ENCODE measurements around the gene ANKRD55. TPM values are rescaled to one million over a fixed set of nuclear protein-coding genes. Genes with fewer than 3 reads are reported as not detected.
A peak's percentile ranks its signal among the peaks of the same experiment; 100 is the strongest.
"Not testable (repeated sequence)": the region's sequence is repeated elsewhere in the genome, so short reads cannot be mapped to it uniquely, and the experiment has no call there.

ANKRD55 gene
- total RNA-seq, 6 donors from 2014 or later = 0.23 to 1.7 (median 0.98) TPM; not detected in 1

DNA sequence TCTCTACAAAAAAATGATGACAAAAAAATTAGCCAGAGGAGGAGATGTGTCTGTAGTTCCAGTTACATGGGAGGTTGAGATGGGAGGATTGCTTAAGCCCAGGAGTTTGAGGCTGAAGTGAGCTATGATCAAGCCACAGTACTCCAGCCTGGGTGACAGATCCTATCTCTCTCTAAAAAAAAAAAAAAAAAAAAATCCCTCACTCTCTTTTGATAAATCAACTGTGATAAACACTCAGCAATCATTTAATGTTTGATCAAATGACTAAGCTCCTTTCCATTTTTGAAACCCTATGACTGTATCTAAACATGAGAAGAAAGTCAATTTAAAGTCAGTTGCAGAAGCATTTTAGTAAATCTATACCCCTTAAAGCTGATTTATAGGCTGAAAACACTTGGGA lies 126.3 kb downstream of the ANKRD55 start:
- ATAC-seq (ENCODE audit: low FRiP score in 2 of 2) (no peak), DNase-seq (no peak)
- H3K36me3 ChIP-seq = no peaks in the 10 kb centered on the region
- peaks cover 0 to 13% (median 4%) of the 10 kb centered on the region in 4 donors for H3K4me1 ChIP-seq
- H3K27me3 ChIP-seq = no peaks in the 10 kb centered on the region
- no peak for TF ChIP-seq POLR2AphosphoS5 (IDR thresholded peaks at IDR 0.05)
- TF ChIP-seq, protein P1, sequence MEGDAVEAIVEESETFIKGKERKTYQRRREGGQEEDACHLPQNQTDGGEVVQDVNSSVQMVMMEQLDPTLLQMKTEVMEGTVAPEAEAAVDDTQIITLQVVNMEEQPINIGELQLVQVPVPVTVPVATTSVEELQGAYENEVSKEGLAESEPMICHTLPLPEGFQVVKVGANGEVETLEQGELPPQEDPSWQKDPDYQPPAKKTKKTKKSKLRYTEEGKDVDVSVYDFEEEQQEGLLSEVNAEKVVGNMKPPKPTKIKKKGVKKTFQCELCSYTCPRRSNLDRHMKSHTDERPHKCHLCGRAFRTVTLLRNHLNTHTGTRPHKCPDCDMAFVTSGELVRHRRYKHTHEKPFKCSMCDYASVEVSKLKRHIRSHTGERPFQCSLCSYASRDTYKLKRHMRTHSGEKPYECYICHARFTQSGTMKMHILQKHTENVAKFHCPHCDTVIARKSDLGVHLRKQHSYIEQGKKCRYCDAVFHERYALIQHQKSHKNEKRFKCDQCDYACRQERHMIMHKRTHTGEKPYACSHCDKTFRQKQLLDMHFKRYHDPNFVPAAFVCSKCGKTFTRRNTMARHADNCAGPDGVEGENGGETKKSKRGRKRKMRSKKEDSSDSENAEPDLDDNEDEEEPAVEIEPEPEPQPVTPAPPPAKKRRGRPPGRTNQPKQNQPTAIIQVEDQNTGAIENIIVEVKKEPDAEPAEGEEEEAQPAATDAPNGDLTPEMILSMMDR (IDR thresholded peaks at IDR 0.05) = no peak
- no peak for TF ChIP-seq POLR2A (IDR thresholded peaks at IDR 0.05)
- TF ChIP-seq EP300 (IDR thresholded peaks at IDR 0.05) = no peak
- no peak overlapping the region for H3K27ac ChIP-seq
- no peak overlapping the region for H3K4me3 ChIP-seq
- H3K9me3 ChIP-seq = no peaks in the 10 kb centered on the region

DNA sequence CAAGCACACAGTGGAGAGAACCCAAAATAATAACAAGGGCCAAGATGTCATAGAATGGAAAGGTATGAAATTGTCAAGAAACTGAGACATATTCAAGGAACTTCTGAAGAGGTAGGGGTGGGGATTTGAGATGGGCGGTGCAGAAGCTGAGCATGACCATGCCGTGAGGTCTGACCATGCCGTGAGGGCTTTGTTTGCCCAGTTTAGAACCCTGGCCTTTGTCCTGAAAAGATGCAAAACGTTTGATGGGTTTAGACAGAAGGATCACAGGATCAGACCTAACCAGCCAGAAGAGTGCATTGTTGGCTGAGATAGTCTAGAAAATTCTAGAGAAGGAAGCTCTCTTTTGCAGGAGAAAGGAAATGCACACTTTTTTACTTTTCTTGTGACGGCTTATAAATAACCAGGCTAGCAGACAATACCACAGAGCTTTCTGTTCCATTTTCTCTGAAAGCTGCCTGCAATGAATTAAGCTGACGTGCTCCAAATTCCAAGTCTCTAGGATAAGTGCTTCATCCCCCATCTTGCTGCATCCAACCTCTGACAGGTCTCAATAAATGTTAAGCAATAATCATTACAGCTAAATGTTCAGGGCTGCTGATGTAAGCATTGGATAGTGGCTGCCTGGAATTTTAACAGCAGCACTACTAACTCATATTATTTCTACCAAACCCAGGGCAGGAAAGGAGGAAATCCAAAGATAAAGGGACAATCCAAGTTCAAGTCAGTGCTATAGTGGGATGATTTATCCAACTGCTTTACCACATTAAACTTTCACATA lies 127.4 kb downstream of the ANKRD55 start:
- Histone ChIP-seq H3K4me3 (no peak overlapping the region), H3K36me3 (no peaks in the 10 kb centered on the region), H3K9me3 (no peaks in the 10 kb centered on the region), H3K4me1 (peaks cover 0 to 14% (median 5%) of the 10 kb centered on the region in 4 donors), H3K27ac (no peak overlapping the region), H3K27me3 (no peaks in the 10 kb centered on the region)
- DNase-seq = no peak
- 65 to 77% methylated on average over 6 of the region's 6 CpGs for WGBS, 2 donors
- no peak for TF ChIP-seq POLR2A (IDR thresholded peaks at IDR 0.05)
- TF ChIP-seq POLR2AphosphoS5 (IDR thresholded peaks at IDR 0.05) = no peak
- TF ChIP-seq, protein P1 (IDR thresholded peaks at IDR 0.05) = no peak
- no peak for TF ChIP-seq EP300 (IDR thresholded peaks at IDR 0.05)
- no peak for ATAC-seq (ENCODE audit: low FRiP score in 2 of 2)

DNA sequence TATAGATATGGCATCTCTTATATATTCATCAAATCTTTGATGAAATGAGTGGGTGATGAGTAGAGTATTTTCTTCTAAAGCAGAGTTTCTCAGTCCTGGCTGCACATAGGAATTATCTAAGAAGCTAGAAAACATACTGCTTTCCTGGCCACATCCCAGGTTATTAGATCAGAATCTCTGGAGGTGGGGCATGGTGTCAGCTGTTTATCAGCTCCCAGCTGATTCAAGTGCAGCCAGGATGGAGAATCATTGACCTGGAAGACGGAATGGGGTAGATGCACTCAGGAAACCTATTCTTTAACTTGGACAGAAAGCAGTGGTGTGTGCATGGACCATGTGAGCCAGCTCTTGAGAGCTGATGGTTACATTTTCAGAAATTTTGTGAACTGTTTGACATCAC lies 130.2 kb downstream of the ANKRD55 start:
- no peak overlapping the region for H3K4me3 ChIP-seq
- no peaks in the 10 kb centered on the region for H3K27me3 ChIP-seq
- H3K4me1 ChIP-seq = peaks cover 7 to 30% (median 25%) of the 10 kb centered on the region in 4 donors
- 29 to 47% methylated on average over 1 of the region's 1 CpG for WGBS, 2 donors
- no peaks in the 10 kb centered on the region for H3K9me3 ChIP-seq
- DNase-seq (no peak), ATAC-seq (ENCODE audit: low FRiP score in 2 of 2) (peak in 1 of 2 donors; percentile 15)
- no peaks in the 10 kb centered on the region for H3K36me3 ChIP-seq
- TF ChIP-seq POLR2AphosphoS5 (IDR thresholded peaks at IDR 0.05) (no peak), EP300 (IDR thresholded peaks at IDR 0.05) (no peak), POLR2A (IDR thresholded peaks at IDR 0.05) (no peak)
- TF ChIP-seq, protein P1 (IDR thresholded peaks at IDR 0.05) = no peak
- H3K27ac ChIP-seq = no peak overlapping the region

DNA sequence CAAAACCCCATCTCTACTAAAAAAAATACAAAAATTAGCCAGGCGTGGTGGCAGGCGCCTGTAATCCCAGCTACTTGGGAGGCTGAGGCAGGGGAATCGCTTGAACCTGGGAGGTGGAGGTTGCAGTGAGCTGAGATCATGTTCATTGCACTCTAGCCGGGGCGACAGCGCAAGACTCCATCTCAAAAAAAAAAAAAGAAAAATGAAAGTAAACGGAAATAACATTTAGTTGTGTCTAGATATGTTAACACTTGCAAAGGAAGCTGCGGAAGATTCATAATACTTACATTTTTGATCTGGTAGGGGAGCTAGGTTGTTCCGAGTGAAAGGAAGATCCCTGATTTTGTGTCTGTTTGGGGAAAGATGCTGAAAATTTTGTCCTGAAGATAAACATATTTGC lies 130.9 kb downstream of the ANKRD55 start:
- H3K27me3 ChIP-seq = not testable (repeated sequence)

DNA sequence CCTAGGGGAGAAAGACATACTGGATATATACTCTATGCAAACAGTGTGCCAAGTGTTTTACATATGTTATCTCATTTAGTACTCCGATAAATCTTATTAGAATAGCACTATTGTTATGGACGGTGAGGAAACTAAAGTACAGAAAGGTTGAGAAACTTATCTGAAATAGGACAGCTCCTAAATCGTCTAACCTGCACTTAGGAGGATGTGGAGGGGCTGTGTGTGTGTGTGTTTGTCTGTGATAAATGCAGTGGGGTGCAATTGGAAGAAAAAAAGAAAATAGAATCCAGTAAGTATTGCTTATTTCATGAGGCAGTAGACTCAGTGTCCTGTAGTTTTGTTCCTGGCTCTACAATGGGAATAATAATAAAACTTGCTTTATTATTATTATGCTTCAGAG lies 131.9 kb downstream of the ANKRD55 start:
- H3K36me3 ChIP-seq = no peaks in the 10 kb centered on the region
- H3K27me3 ChIP-seq = no peaks in the 10 kb centered on the region
- DNase-seq (no peak), ATAC-seq (ENCODE audit: low FRiP score in 2 of 2) (no peak)
- WGBS, 2 donors = 87 to 90% methylated on average over 3 of the region's 3 CpGs
- no peak overlapping the region for H3K27ac ChIP-seq
- TF ChIP-seq EP300 (IDR thresholded peaks at IDR 0.05) (no peak), POLR2AphosphoS5 (IDR thresholded peaks at IDR 0.05) (no peak), POLR2A (IDR thresholded peaks at IDR 0.05) (no peak)
- TF ChIP-seq, protein P1 (IDR thresholded peaks at IDR 0.05) = no peak
- no peak overlapping the region for H3K4me3 ChIP-seq
- H3K4me1 ChIP-seq = peaks cover 7 to 31% (median 26%) of the 10 kb centered on the region in 4 donors
- H3K9me3 ChIP-seq = no peaks in the 10 kb centered on the region

More for the DNA sequence above, 130.9 kb downstream of the ANKRD55 start:
- not testable (repeated sequence) for H3K27ac ChIP-seq; DNase-seq; ATAC-seq (ENCODE audit: low FRiP score in 2 of 2); H3K4me3 ChIP-seq; H3K36me3 ChIP-seq; H3K9me3 ChIP-seq
- H3K4me1 ChIP-seq = peaks cover 7 to 31% (median 26%) of the 10 kb centered on the region in 4 donors
- 80 to 84% methylated on average over 9 of the region's 9 CpGs for WGBS, 2 donors
